Astrocyte of the hippocampus (primary cell): ENCODE measurements around the gene SDK2.

Experiments
- DNase-seq: peaks from one replicate; pipeline ENCODE4 v3.0.0; 2011; ENCODE audit warnings: low read depth, low spot score

SDK2 gene

GRCh38 chr17:73536700-73537605 lies 107.3 kb downstream of the SDK2 start:
- no peak for DNase-seq

GRCh38 chr17:73535746-73536145 lies 108.5 kb downstream of the SDK2 start:
- no peak for DNase-seq

GRCh38 chr17:73534209-73534909 lies 109.9 kb downstream of the SDK2 start:
- no peak for DNase-seq

DNA sequence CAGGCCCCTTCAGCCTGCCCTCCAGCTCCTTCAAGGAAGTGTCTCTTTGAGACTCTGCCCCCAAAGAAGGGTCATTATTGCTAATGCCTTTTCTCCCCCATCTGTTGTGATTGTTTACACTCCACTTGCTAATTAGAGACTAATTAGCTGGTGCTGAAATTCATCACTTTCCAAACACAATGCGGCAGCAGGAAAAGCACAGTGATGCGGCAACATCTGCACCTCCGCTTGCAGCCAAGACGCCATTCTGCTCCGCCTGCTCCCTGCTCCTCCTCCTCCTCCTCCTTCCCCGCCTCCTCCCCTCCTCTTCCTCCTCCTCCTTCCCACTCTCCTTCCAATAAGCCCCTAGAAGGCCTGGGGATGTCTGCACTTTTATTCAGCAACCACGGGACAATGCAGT lies 110.5 kb downstream of the SDK2 start:
- DNase-seq = no peak

GRCh38 chr17:73533127-73533526 lies 111.1 kb downstream of the SDK2 start:
- DNase-seq = peak; percentile 14

DNA sequence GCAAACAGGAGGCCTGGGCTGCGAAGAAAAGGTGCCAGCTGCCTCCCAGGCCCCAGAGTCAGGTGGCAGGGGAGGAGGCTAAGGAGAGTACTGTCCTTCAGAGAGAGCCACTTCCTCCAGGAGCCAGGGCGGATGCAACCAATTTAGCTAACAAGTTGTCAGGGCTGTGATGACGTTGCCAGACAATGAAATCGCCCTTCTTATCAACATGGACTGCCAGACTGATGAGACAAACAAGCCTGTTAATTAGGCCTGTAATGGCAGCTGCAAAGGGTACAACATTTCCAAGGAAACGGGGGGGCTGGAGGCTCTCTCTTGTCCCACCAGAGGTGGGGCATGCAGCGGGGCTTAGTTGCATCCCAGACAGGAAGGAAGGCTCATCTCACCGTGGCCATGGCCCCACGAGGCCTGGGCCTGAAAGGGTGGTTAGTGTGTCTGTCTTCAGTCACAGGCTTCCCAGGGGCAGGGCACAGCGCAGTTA lies 111.8 kb downstream of the SDK2 start:
- no peak for DNase-seq

- no peak for DNase-seq
These were observed 113.1 kb downstream of the SDK2 start for GRCh38 chr17:73531158-73531557.

GRCh38 chr17:73528679-73529078 lies 115.6 kb downstream of the SDK2 start:
- DNase-seq = no peak

- DNase-seq = no peak
These were observed 117.3 kb downstream of the SDK2 start for GRCh38 chr17:73526952-73527351.

- DNase-seq = no peak
These were observed 119.1 kb downstream of the SDK2 start for GRCh38 chr17:73524941-73525679.

GRCh38 chr17:73522696-73523095 lies 121.5 kb downstream of the SDK2 start:
- no peak for DNase-seq

DNA sequence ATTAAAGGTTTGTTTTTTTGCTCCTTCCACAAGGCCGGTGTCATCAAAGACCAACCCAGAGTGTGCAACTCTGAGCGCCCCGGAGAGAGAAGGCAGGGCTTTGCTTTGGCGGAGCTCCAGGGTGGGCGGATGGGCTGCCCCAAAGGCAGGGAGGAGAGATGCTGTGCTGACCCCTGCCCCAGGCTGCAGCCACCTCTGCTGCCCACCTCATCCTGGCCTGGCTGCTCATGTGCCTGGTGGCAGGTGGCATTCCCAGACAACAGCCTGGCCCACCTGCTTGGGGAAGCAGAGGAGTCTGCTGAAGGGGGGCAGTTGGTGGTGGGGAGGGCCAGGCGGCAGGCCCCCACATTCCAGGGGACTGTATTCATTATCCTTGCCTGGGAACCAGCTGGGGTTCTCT lies 122.1 kb downstream of the SDK2 start:
- DNase-seq = no peak

GRCh38 chr17:73521376-73521775 lies 122.9 kb downstream of the SDK2 start:
- no peak for DNase-seq

DNA sequence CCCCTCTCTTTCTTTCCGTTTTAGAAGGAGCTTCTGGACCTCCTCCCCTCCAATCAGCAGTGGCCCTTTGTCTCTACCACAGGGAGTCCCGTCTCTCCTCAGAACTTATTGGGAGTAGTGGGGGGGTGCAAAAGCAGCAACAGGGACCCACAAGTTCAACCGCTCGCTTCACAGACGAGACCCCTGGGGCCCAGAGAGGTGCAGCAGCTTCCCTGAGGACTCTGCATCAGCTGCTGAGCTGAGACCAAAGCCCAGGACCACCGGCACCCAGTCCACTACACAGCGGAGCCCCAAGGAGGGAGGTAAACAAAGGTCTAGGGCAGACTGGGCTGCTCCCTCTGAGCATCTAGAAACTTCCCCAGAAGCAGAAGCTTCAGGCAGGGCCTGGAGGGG lies 123.9 kb downstream of the SDK2 start:
- no peak for DNase-seq

DNA sequence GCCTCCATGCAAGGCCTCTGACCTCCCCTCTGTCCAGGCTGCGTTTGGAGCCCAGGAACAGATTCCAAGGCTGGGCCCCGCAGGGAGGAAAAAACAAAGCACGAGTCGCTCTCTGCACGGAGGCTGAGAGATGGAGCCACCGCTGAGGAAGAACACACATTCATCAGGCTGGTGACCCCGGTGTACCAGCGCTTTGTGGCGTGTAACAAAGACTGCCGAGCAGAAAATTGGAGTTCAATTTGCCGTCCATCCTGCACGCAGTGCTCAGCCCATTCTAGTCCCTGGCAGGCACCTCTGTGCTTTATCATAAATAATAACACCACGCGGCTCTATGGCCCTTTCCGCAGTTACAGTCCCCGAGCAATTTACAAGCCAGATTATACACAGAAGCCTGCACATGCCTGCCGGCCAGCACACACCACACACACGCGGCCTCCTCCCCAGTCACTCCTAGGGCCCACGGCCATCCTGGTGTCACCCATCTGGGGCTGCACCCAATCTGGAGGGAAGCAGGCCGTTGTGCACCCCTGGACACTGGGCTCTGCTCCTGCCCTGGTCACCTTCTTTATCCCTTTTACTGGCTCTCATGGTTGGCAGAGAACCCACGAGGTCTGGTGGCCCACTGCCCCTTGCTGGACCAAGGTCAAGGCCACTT lies 124.4 kb downstream of the SDK2 start:
- DNase-seq = no peak

DNA sequence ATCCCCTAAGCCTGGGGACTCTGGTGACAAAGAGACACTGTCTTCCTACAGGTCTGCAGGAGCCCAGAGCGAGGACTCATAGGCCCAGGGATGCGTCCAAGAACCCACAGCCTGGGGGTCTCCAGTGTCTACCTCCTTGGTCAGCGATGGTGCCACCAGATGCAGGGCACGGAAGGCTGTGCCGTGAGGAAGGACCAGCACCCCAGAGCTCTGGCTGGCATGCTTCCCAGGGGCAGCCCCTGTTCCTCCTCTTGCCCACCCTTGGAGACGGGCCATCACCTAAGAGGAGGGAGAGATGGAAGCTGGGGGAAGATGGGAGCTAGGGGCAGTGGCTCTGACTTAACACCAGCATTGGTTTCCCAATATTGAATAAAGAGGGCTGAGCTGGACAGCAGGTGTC lies 125.2 kb downstream of the SDK2 start:
- no peak for DNase-seq

DNA sequence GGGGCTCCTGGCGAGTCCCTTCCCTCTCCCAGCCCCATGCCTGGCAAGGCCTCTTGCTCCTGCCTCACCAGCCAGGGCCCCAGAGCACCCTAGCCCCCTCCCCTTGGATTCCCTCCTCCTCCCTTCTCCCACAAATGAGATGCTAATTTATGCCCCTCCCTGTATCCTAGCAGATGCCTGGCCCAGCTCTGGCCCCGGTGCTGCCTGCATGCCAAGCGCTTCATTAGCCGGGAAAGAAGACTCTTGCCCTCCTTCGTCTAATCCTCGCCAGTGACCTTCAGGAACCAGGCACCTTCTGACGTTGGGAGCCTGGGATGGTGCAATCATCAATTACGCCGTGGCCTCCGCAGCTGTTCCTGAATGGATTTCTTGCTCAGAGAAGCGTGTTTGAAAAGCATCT lies 127.8 kb downstream of the SDK2 start:
- DNase-seq = no peak

DNA sequence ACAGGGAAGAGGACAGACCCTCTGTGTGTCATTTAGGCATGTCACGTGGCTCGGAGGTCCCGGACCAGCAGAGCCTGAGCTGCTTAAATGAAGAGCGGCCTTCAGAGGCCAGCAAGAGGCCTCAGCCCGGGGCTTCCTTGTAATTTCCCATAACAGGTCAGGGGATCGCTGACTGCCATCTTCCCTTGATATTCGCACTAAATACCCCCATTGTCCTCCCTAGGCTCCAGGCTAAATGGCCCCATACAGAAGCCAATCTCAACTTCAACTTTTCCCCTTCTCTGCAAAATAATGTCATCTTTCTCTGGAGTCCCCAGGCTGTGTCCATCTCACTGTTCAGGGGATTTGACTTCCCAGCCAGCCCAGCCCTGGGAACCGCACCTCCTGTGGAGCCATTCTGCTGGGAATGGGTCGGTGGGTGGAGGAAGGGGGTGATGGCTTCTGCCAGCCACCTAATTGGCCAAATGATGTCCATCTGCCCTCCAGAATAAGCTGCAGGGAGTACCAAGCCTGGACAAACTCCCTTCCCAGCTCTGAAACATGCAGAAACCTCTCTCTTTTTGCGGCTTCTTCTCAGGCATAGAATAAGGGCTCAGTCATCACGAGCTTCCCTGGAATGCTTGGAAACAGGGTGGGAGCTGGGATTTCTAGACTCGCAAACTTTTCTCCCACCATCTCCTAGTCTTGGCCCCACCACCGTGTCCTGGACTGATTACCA lies 129.9 kb downstream of the SDK2 start:
- DNase-seq = no peak

DNA sequence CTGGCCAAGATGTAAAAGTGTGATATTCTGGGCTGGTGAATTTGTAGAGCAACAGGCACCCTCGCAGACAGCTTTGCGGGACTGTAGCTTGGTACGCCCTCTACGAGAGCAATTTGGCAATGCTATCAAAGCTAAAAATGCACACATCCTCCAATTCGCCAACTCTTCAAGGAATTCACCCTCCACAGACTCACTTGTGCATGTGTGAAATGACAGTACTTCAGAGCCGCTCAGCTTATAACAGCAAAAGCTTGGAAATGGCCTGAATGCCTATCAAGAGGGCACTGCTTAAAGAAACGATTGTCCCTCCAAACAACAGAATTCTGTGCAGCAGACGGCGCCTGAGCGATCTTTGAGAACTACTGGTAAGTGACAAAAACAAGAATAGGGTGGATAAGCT lies 130.8 kb downstream of the SDK2 start:
- no peak for DNase-seq

DNA sequence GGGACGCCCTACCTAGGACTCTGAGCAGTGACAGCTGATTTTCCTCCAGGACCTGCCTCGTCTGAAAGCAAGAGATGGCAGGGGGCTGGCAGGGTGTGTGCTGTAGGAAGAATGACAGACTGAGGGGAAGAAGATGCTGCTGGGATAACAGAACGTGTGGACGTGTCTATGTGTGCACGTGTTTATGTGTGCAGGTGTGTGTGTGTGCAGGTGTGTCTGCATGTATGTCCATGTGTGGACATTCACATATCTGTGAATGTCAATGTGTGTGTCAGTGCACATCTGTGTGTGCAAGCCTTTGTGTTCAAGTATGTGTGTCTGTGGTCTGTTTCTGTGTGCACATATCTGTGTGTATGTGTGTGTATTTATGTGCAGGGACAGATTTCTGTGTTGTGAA lies 132.5 kb downstream of the SDK2 start:
- DNase-seq = no peak
